Measurements from ENCODE around the gene GADD45B.

- no peak for TF ChIP-seq CTCF (IDR thresholded peaks at IDR 0.05)
- TF ChIP-seq POLR2A (IDR thresholded peaks at IDR 0.05) = no peak
These were observed 31.5 kb upstream of the GADD45B start for GRCh38 chr19:2444251-2445002.
